ENCODE data around the gene VEGFA.

VEGFA gene

DNA sequence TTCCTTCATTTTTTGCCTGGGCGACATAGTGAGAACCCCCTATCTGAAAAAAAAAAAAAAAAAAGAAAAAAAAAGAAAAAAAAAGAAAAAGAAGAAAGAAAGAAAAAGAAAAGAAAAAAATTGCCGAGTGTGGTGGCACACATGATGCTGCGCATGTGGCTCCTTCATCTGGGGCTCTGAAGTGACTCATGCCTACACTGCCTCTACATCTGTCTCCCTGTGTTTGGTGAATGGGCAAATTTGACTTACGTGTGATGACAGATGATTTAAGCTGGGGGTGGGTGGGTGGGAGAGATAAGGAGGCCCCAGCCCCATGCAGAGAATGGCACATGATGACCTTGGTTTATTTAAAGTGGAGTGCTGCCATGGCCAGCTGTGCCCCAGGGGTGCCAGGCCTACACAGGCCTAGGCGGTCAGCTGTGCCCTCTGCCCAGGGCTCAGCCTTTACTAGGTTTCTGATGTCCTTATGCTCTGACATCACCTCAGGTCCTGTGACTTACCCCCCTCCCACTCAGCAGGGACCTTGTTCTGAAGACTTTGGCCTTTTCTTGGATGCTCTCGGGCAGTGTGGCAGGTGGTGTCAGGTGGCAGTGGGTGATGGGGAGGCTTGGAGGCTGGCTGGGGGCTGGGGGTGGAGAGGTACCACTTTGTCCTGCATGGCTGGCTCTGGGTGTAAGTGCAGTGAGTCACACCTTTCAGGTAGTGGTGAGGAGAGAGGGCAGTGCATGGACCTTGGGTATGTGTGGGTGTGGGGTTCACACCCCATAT, 41.1 kb downstream of the VEGFA start:
- Histone ChIP-seq H3K23ac (ENCODE audit: low read length) (no peak overlapping the region), H3K9ac (ENCODE audit: low read length) (no peak overlapping the region), H3K4me3 (ENCODE audit: low read depth, low read length) (no peak overlapping the region), H3K79me1 (ENCODE audit: low read length) (peaks cover 3% of the 10 kb centered on the region), H3K9me3 (ENCODE audit: insufficient read depth, low read depth, low read length) (no peaks in the 10 kb centered on the region), H3K36me3 (ENCODE audit: control insufficient read depth in 1 of 2, insufficient read depth in 2 of 2, low read length in 2 of 2) (no peaks in the 10 kb centered on the region), H2BK5ac (ENCODE audit: low read depth, low read length, poor library complexity) (no peak overlapping the region), H4K8ac (ENCODE audit: low read depth, low read length) (no peak overlapping the region), H2BK12ac (ENCODE audit: low read length) (no peak overlapping the region), H3K27ac (ENCODE audit: low read depth, low read length) (no peak overlapping the region), H4K91ac (ENCODE audit: low read depth, low read length) (no peak overlapping the region), H2BK120ac (ENCODE audit: insufficient read depth, low read length, poor library complexity) (no peak overlapping the region), H3K14ac (ENCODE audit: low read length) (no peak overlapping the region), H3K4ac (ENCODE audit: low read depth, low read length) (no peak overlapping the region), H3K4me2 (ENCODE audit: low read length) (no peak overlapping the region), H3K18ac (ENCODE audit: low read length) (no peak overlapping the region), H4K12ac (ENCODE audit: low read depth, low read length) (no peak overlapping the region), H2AFZ (ENCODE audit: insufficient read depth, low read length, poor library complexity) (no peak overlapping the region), H3K4me1 (ENCODE audit: control insufficient read depth in 1 of 2, insufficient read depth in 2 of 2, low read length in 2 of 2) (peaks cover 12 to 16% of the 10 kb centered on the region in 2 experiments), H3K79me2 (ENCODE audit: control insufficient read depth, insufficient read depth, low read length, poor library complexity) (no peaks in the 10 kb centered on the region), H3K27me3 (ENCODE audit: insufficient read depth, low read length) (no peaks in the 10 kb centered on the region), H2AK5ac (ENCODE audit: low read length) (no peak overlapping the region)
- no peak for DNase-seq
- no CpG with 5 or more reads among the region's 6 CpGs for WGBS (ENCODE audit: extremely low coverage, insufficient coverage, insufficient read length)

DNA sequence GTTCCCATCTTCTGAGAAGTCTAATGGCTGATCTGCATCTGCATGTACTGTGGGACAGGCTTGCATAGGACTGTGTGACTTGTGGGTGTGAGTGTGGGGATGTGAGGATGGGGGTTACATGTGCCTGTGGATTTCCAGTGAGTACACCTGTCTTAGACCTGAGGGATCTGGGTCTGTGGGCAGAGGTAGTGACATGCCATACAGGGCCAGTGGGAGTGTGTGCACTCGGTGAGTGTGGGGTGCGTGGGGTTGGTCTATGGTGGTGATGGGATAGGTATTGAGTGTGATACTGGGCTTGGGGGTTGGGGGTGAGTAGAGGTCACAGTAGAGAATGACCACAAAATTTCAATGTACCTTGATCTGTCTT, 41.7 kb downstream of the VEGFA start:
- no peak overlapping the region for H2AK5ac ChIP-seq (ENCODE audit: low read length)
- H3K79me1 ChIP-seq (ENCODE audit: low read length) = peaks cover 2% of the 10 kb centered on the region
- H3K36me3 ChIP-seq (ENCODE audit: control insufficient read depth in 1 of 2, insufficient read depth in 2 of 2, low read length in 2 of 2) = no peaks in the 10 kb centered on the region
- no peak overlapping the region for H3K18ac ChIP-seq (ENCODE audit: low read length)
- no peak overlapping the region for H2BK120ac ChIP-seq (ENCODE audit: insufficient read depth, low read length, poor library complexity)
- H3K4me1 ChIP-seq (ENCODE audit: control insufficient read depth in 1 of 2, insufficient read depth in 2 of 2, low read length in 2 of 2) = peaks cover 8 to 10% of the 10 kb centered on the region in 2 experiments
- no peak overlapping the region for H4K12ac ChIP-seq (ENCODE audit: low read depth, low read length)
- H3K23ac ChIP-seq (ENCODE audit: low read length) = no peak overlapping the region
- H3K4me3 ChIP-seq (ENCODE audit: low read depth, low read length) = no peak overlapping the region
- no peak overlapping the region for H4K8ac ChIP-seq (ENCODE audit: low read depth, low read length)
- no peak overlapping the region for H4K91ac ChIP-seq (ENCODE audit: low read depth, low read length)
- no peaks in the 10 kb centered on the region for H3K79me2 ChIP-seq (ENCODE audit: control insufficient read depth, insufficient read depth, low read length, poor library complexity)
- no peak overlapping the region for H2BK5ac ChIP-seq (ENCODE audit: low read depth, low read length, poor library complexity)
- no peaks in the 10 kb centered on the region for H3K9me3 ChIP-seq (ENCODE audit: insufficient read depth, low read depth, low read length)
- H3K4me2 ChIP-seq (ENCODE audit: low read length) = no peak overlapping the region
- no peak overlapping the region for H3K9ac ChIP-seq (ENCODE audit: low read length)
- no CpG with 5 or more reads among the region's 2 CpGs for WGBS (ENCODE audit: extremely low coverage, insufficient coverage, insufficient read length)
- no peak overlapping the region for H3K27ac ChIP-seq (ENCODE audit: low read depth, low read length)
- DNase-seq = no peak
- no peak overlapping the region for H2AFZ ChIP-seq (ENCODE audit: insufficient read depth, low read length, poor library complexity)
- no peak overlapping the region for H2BK12ac ChIP-seq (ENCODE audit: low read length)
- H3K27me3 ChIP-seq (ENCODE audit: insufficient read depth, low read length) = no peaks in the 10 kb centered on the region
- H3K14ac ChIP-seq (ENCODE audit: low read length) = no peak overlapping the region
- H3K4ac ChIP-seq (ENCODE audit: low read depth, low read length) = no peak overlapping the region

DNA sequence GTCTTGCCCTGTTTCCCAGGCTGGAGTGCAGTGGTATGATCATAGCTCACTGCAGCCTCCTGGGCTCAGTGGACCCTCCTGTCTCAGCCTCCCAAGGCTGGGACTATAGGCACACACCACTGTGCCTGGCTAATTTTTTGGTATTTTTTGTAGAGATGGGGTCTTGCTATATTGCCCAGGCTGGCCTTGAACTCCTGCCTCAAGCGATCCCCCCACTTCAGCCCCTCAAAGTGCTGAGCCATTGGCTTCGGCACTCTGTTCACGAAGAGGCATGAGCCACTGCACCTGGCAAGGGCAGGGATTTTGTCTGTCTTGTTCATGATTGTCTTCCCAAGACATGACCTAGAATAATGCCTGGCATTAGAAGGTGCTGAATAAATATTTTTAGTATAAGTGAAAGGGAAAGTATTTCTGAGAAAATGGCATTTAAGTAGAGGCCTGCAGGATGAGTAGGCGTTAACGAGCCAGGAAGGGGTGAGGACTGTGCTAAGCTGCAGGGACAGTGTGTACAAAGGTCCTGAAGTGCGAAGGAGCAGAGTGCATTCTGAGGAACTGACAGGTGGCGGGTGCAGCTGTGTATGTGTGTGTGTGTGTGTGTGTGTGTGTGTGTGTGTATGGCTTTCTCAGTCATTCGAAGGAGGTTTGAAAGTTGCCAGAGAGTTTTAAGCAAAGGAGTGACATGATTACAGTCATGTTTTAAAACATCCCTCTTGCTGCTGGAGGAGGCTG, 43.0 kb downstream of the VEGFA start:
- Histone ChIP-seq H4K8ac (ENCODE audit: low read depth, low read length) (no peak overlapping the region), H2AK5ac (ENCODE audit: low read length) (no peak overlapping the region), H3K9me3 (ENCODE audit: insufficient read depth, low read depth, low read length) (no peaks in the 10 kb centered on the region), H2BK5ac (ENCODE audit: low read depth, low read length, poor library complexity) (no peak overlapping the region), H3K4me1 (ENCODE audit: control insufficient read depth in 1 of 2, insufficient read depth in 2 of 2, low read length in 2 of 2) (no peaks in the 10 kb centered on the region), H3K36me3 (ENCODE audit: control insufficient read depth in 1 of 2, insufficient read depth in 2 of 2, low read length in 2 of 2) (no peaks in the 10 kb centered on the region), H3K4me2 (ENCODE audit: low read length) (no peak overlapping the region), H3K79me2 (ENCODE audit: control insufficient read depth, insufficient read depth, low read length, poor library complexity) (no peaks in the 10 kb centered on the region), H3K14ac (ENCODE audit: low read length) (no peak overlapping the region), H4K12ac (ENCODE audit: low read depth, low read length) (no peak overlapping the region), H4K91ac (ENCODE audit: low read depth, low read length) (no peak overlapping the region), H3K9ac (ENCODE audit: low read length) (no peak overlapping the region), H3K4ac (ENCODE audit: low read depth, low read length) (no peak overlapping the region), H3K27me3 (ENCODE audit: insufficient read depth, low read length) (no peaks in the 10 kb centered on the region), H2BK12ac (ENCODE audit: low read length) (no peak overlapping the region), H2AFZ (ENCODE audit: insufficient read depth, low read length, poor library complexity) (no peak overlapping the region), H3K18ac (ENCODE audit: low read length) (no peak overlapping the region), H3K27ac (ENCODE audit: low read depth, low read length) (no peak overlapping the region), H2BK120ac (ENCODE audit: insufficient read depth, low read length, poor library complexity) (no peak overlapping the region), H3K79me1 (ENCODE audit: low read length) (no peaks in the 10 kb centered on the region), H3K4me3 (ENCODE audit: low read depth, low read length) (no peak overlapping the region), H3K23ac (ENCODE audit: low read length) (no peak overlapping the region)
- WGBS (ENCODE audit: extremely low coverage, insufficient coverage, insufficient read length) = no CpG with 5 or more reads among the region's 8 CpGs
- peak; percentile 29 to 52 for DNase-seq

DNA sequence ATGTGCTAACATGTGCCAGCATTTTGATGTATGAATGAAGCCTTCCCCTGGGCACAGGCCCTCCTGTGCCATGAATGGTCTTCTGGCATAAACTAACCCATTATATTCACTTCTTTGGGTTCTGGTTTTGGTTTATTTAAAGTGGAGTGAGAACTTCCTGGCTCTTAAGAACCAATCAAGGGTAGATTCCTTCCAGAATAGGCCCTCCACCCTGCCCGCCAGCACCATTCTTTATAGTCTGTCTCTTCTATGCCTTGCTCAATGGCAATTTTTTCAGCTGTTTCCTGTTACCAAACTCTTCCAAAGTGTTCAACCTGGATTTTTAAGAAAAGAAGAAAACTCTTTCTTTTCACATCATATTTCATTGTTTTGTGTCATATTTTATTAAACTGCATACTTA, 44.1 kb downstream of the VEGFA start:
- no peak overlapping the region for H3K4me3 ChIP-seq (ENCODE audit: low read depth, low read length)
- H3K4me2 ChIP-seq (ENCODE audit: low read length) = no peak overlapping the region
- no peaks in the 10 kb centered on the region for H3K79me2 ChIP-seq (ENCODE audit: control insufficient read depth, insufficient read depth, low read length, poor library complexity)
- no peak overlapping the region for H3K18ac ChIP-seq (ENCODE audit: low read length)
- H3K79me1 ChIP-seq (ENCODE audit: low read length) = no peaks in the 10 kb centered on the region
- H3K9me3 ChIP-seq (ENCODE audit: insufficient read depth, low read depth, low read length) = no peaks in the 10 kb centered on the region
- H2BK120ac ChIP-seq (ENCODE audit: insufficient read depth, low read length, poor library complexity) = no peak overlapping the region
- no peaks in the 10 kb centered on the region for H3K36me3 ChIP-seq (ENCODE audit: control insufficient read depth in 1 of 2, insufficient read depth in 2 of 2, low read length in 2 of 2)
- no peak overlapping the region for H2AFZ ChIP-seq (ENCODE audit: insufficient read depth, low read length, poor library complexity)
- H3K4ac ChIP-seq (ENCODE audit: low read depth, low read length) = no peak overlapping the region
- H3K23ac ChIP-seq (ENCODE audit: low read length) = no peak overlapping the region
- no peak overlapping the region for H3K9ac ChIP-seq (ENCODE audit: low read length)
- no peak for DNase-seq
- H4K8ac ChIP-seq (ENCODE audit: low read depth, low read length) = no peak overlapping the region
- no peak overlapping the region for H2BK5ac ChIP-seq (ENCODE audit: low read depth, low read length, poor library complexity)
- no peak overlapping the region for H3K14ac ChIP-seq (ENCODE audit: low read length)
- H2BK12ac ChIP-seq (ENCODE audit: low read length) = no peak overlapping the region
- no peak overlapping the region for H4K12ac ChIP-seq (ENCODE audit: low read depth, low read length)
- no peaks in the 10 kb centered on the region for H3K27me3 ChIP-seq (ENCODE audit: insufficient read depth, low read length)
- no peak overlapping the region for H2AK5ac ChIP-seq (ENCODE audit: low read length)
- no peak overlapping the region for H3K27ac ChIP-seq (ENCODE audit: low read depth, low read length)
- no peak overlapping the region for H4K91ac ChIP-seq (ENCODE audit: low read depth, low read length)
- no peaks in the 10 kb centered on the region for H3K4me1 ChIP-seq (ENCODE audit: control insufficient read depth in 1 of 2, insufficient read depth in 2 of 2, low read length in 2 of 2)
- no CpG with 5 or more reads among the region's 1 CpG for WGBS (ENCODE audit: extremely low coverage, insufficient coverage, insufficient read length)

Measured in trophoblast cell (in vitro differentiated cells and primary cell).